Mucosa of rectum (tissue), 2 donors: ENCODE measurements around the gene CCNL2.

ENCODE experiments used
- H3K27ac ChIP-seq, 2 donors: one replicate each; pipeline ENCODE4 v1.7.0; 2013; ENCODE audit warnings: inconsistent platforms in 2 of 2, low read depth in 2 of 2, low read length in 2 of 2
- H3K27me3 ChIP-seq, 2 donors: one replicate each; pipeline ENCODE4 v1.7.0; 2013; ENCODE audit warnings: low read length in 2 of 2; ENCODE audit not compliant: control insufficient read depth in 2 of 2, insufficient read depth in 2 of 2
- H3K36me3 ChIP-seq, 2 donors: one replicate each; pipeline ENCODE4 v1.7.0; 2013; ENCODE audit warnings: low read length in 2 of 2; ENCODE audit not compliant: control insufficient read depth in 2 of 2, insufficient read depth in 2 of 2
- H3K4me1 ChIP-seq, 2 donors: one replicate each; pipeline ENCODE4 v1.7.0; 2013; ENCODE audit warnings: low read length in 2 of 2, mild to moderate bottlenecking in 1 of 2; ENCODE audit not compliant: control insufficient read depth in 2 of 2, insufficient read depth in 2 of 2
- H3K4me3 ChIP-seq, 2 donors: one replicate each; pipeline ENCODE4 v1.7.0; 2013; ENCODE audit warnings: low read length in 2 of 2
- H3K9ac ChIP-seq, 2 donors: one replicate each; pipeline ENCODE4 v1.7.0; 2013; ENCODE audit warnings: low read length in 2 of 2, low read depth in 1 of 2, mild to moderate bottlenecking in 1 of 2
- H3K9me3 ChIP-seq, 2 donors: one replicate each; pipeline ENCODE4 v1.7.0; 2013; ENCODE audit warnings: low read length in 2 of 2; ENCODE audit not compliant: control insufficient read depth in 2 of 2
- donor health status: healthy.
- donor health status: Normal muscosa, but diverticular disease.

The CCNL2 gene

GRCh38 chr1:1342061-1342562, 57.0 kb downstream of the CCNL2 start:
- H3K4me1 ChIP-seq = peaks cover 15 to 29% of the 10 kb centered on the region in 2 donors
- H3K36me3 ChIP-seq = peaks cover 16 to 21% of the 10 kb centered on the region in 2 donors
- no peak overlapping the region for H3K4me3 ChIP-seq
- no peak overlapping the region for H3K27ac ChIP-seq
- H3K9me3 ChIP-seq = no peaks in the 10 kb centered on the region
- H3K9ac ChIP-seq = no peak overlapping the region
- no peaks in the 10 kb centered on the region for H3K27me3 ChIP-seq

GRCh38 chr1:1341549-1342021, 57.5 kb downstream of the CCNL2 start:
- Histone ChIP-seq H3K27ac (no peak overlapping the region), H3K9me3 (no peaks in the 10 kb centered on the region), H3K9ac (no peak overlapping the region), H3K4me1 (peaks cover 9 to 24% of the 10 kb centered on the region in 2 donors), H3K36me3 (peaks cover 16 to 21% of the 10 kb centered on the region in 2 donors), H3K4me3 (no peak overlapping the region), H3K27me3 (no peaks in the 10 kb centered on the region)

- Histone ChIP-seq H3K4me3 (no peak overlapping the region), H3K4me1 (peaks cover 4 to 18% of the 10 kb centered on the region in 2 donors), H3K9me3 (no peaks in the 10 kb centered on the region), H3K27me3 (no peaks in the 10 kb centered on the region), H3K27ac (no peak overlapping the region), H3K36me3 (peaks cover 16 to 21% of the 10 kb centered on the region in 2 donors), H3K9ac (no peak overlapping the region)
These were observed 58.2 kb downstream of the CCNL2 start for GRCh38 chr1:1340791-1341548.

GRCh38 chr1:1340185-1340584, 59.0 kb downstream of the CCNL2 start:
- H3K27ac ChIP-seq = no peak overlapping the region
- H3K36me3 ChIP-seq = peaks cover 16 to 23% of the 10 kb centered on the region in 2 donors
- no peaks in the 10 kb centered on the region for H3K27me3 ChIP-seq
- no peak overlapping the region for H3K9ac ChIP-seq
- H3K9me3 ChIP-seq = no peaks in the 10 kb centered on the region
- no peak overlapping the region for H3K4me3 ChIP-seq
- H3K4me1 ChIP-seq = peaks cover 0 to 11% of the 10 kb centered on the region in 2 donors

GRCh38 chr1:1338278-1338677, 60.9 kb downstream of the CCNL2 start:
- H3K4me3 ChIP-seq = no peak overlapping the region
- no peak overlapping the region for H3K9ac ChIP-seq
- H3K27me3 ChIP-seq = no peaks in the 10 kb centered on the region
- no peaks in the 10 kb centered on the region for H3K9me3 ChIP-seq
- peaks cover 2% of the 10 kb centered on the region in 2 donors for H3K4me1 ChIP-seq
- no peak overlapping the region for H3K27ac ChIP-seq
- H3K36me3 ChIP-seq = peaks cover 16 to 23% of the 10 kb centered on the region in 2 donors

GRCh38 chr1:1337793-1338147, 61.4 kb downstream of the CCNL2 start:
- H3K36me3 ChIP-seq = peaks cover 16 to 23% of the 10 kb centered on the region in 2 donors
- H3K27ac ChIP-seq = no peak overlapping the region
- peaks cover 5 to 7% of the 10 kb centered on the region in 2 donors for H3K4me1 ChIP-seq
- H3K27me3 ChIP-seq = no peaks in the 10 kb centered on the region
- no peak overlapping the region for H3K4me3 ChIP-seq
- H3K9me3 ChIP-seq = no peaks in the 10 kb centered on the region
- H3K9ac ChIP-seq = no peak overlapping the region

GRCh38 chr1:1336931-1337792, 62.0 kb downstream of the CCNL2 start:
- peaks cover 0 to 5% of the 10 kb centered on the region in 2 donors for H3K27me3 ChIP-seq
- H3K9ac ChIP-seq = no peak overlapping the region
- H3K4me1 ChIP-seq = peaks cover 8 to 12% of the 10 kb centered on the region in 2 donors
- no peak overlapping the region for H3K27ac ChIP-seq
- no peaks in the 10 kb centered on the region for H3K9me3 ChIP-seq
- H3K4me3 ChIP-seq = no peak overlapping the region
- peaks cover 16 to 23% of the 10 kb centered on the region in 2 donors for H3K36me3 ChIP-seq

- no peak overlapping the region for H3K4me3 ChIP-seq
- peaks cover 15 to 21% of the 10 kb centered on the region in 2 donors for H3K36me3 ChIP-seq
- H3K4me1 ChIP-seq = peaks cover 8 to 12% of the 10 kb centered on the region in 2 donors
- no peak overlapping the region for H3K27ac ChIP-seq
- H3K9ac ChIP-seq = no peak overlapping the region
- no peaks in the 10 kb centered on the region for H3K9me3 ChIP-seq
- peaks cover under 1 to 7% of the 10 kb centered on the region in 2 donors for H3K27me3 ChIP-seq
These were observed 62.7 kb downstream of the CCNL2 start for GRCh38 chr1:1336446-1336845.

- Histone ChIP-seq H3K4me3 (no peak overlapping the region), H3K27ac (no peak overlapping the region), H3K9me3 (no peaks in the 10 kb centered on the region), H3K36me3 (peaks cover 9 to 14% of the 10 kb centered on the region in 2 donors), H3K9ac (no peak overlapping the region), H3K4me1 (peaks cover 10 to 15% of the 10 kb centered on the region in 2 donors), H3K27me3 (peaks cover 3 to 7% of the 10 kb centered on the region in 2 donors)
These were observed 63.3 kb downstream of the CCNL2 start for GRCh38 chr1:1335792-1336248.
